H1 (cell line): ENCODE results near the gene FARP2. TPM values are rescaled to one million over a fixed set of nuclear protein-coding genes. Genes with fewer than 3 reads are reported as not detected.

Experiments used
- E2F6 ChIP-seq: IDR thresholded peaks from 2 replicates; pipeline ENCODE4 v1.6.1; 2012; ENCODE audit warnings: inconsistent platforms
- POLR2A ChIP-seq, 2 experiments: IDR thresholded peaks; 1 replicate in 1 of 2; 2 replicates in 1 of 2; pipeline ENCODE4 v1.6.1; 2011; ENCODE audit warnings: low read depth in 2 of 2, low read length in 2 of 2, mild to moderate bottlenecking in 2 of 2; ENCODE audit errors: control extremely low read depth in 1 of 2
- SP1 ChIP-seq: IDR thresholded peaks from 2 replicates; pipeline ENCODE4 v1.6.1; 2011; ENCODE audit warnings: low read depth, low read length
- SP2 ChIP-seq: IDR thresholded peaks from 2 replicates; pipeline ENCODE4 v1.6.1; 2012; ENCODE audit warnings: mild to moderate bottlenecking, low read length, inconsistent platforms
- polyA plus RNA-seq, 7 experiments: library from polyadenylated mRNA; depleted of rRNA in 3 of 7; stranded (reverse) in 5 of 7; unstranded in 2 of 7; fragments of >200 nt in 5 of 7; fragments of 200-250 nt in 2 of 7; gene quantifications; 1 replicate in 5 of 7; 2 replicates in 1 of 7; 4 replicates in 1 of 7; pipeline versions ENCODE4 v1.2.1 to v1.2.3, GENCODE V29; 2011 to 2013; ENCODE audit warnings: missing spikeins in 2 of 7, mixed read lengths in 2 of 7
- total RNA-seq: library from RNA; stranded (reverse); fragmentation: NEBNext Ultra II Directional; extraction: Animal tissue kit (Norgen Biotek cat#: 25700); gene quantifications from 2 replicates; pipeline ENCODE4 v1.2.1, GENCODE V29; 2021

The FARP2 gene
- total and polyA plus RNA-seq, 2 of the 8 experiments (the other 6 are each of a cell fraction or from before 2014, with no cell fraction given), result 12.4 to 33.4 TPM

DNA sequence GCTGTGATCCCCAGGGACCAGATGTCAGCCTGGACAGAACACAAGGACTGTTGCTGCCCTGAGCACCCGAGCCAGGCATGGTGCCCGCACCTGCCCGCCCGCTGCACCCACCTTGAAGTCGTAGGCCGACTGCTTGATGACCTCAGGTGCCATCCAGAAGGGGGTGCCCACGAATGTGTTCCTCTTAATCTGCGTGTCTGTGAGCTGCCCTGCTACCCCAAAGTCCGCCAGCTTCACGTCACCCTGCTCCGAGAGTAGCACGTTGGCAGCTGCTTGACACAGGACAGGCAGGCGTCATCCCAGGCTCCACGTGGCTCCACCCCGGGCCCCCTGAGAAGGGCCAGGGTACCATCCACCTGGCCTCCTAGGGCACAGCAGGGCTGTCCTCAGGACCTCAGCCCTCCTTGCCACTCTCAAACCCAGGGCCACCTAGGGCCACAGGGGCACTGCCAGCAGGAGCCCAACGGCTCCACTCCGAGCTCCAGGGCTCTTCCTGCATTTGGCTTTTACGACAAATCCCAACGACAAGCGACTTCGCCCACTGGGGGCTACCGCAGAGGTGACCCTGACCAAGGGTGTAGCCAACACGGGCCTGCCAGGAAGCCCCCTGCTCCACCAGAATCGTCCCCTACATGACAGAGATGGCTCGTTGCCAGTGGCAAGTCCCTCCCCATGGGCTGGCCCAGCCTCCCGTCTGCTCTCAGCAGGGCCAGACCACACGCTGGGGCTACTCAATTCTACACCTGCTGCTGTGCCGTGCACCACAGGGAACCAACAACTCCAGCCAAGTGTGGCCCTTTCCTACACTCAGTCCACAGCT, 143.3 kb downstream of the FARP2 start (continued):
- TF ChIP-seq SP1 (no peak), E2F6 (no peak), POLR2A (IDR thresholded peaks at IDR 0.05; ENCODE audit: control extremely low read depth in 1 of 2, low read depth in 2 of 2, low read length in 2 of 2) (no peak), SP2 (no peak)
